Epithelial cell of umbilical artery (primary cell): Measurements from ENCODE around the gene KIAA1217. TPM values are rescaled to one million over a fixed set of nuclear protein-coding genes. Genes with fewer than 3 reads are reported as not detected.

ENCODE experiments used
- total RNA-seq: library from RNA; depleted of rRNA; stranded (reverse); fragments of >200 nt; gene quantifications from 2 replicates; pipeline ENCODE4 v1.2.3, GENCODE V29; 2014

KIAA1217 gene, protein sequence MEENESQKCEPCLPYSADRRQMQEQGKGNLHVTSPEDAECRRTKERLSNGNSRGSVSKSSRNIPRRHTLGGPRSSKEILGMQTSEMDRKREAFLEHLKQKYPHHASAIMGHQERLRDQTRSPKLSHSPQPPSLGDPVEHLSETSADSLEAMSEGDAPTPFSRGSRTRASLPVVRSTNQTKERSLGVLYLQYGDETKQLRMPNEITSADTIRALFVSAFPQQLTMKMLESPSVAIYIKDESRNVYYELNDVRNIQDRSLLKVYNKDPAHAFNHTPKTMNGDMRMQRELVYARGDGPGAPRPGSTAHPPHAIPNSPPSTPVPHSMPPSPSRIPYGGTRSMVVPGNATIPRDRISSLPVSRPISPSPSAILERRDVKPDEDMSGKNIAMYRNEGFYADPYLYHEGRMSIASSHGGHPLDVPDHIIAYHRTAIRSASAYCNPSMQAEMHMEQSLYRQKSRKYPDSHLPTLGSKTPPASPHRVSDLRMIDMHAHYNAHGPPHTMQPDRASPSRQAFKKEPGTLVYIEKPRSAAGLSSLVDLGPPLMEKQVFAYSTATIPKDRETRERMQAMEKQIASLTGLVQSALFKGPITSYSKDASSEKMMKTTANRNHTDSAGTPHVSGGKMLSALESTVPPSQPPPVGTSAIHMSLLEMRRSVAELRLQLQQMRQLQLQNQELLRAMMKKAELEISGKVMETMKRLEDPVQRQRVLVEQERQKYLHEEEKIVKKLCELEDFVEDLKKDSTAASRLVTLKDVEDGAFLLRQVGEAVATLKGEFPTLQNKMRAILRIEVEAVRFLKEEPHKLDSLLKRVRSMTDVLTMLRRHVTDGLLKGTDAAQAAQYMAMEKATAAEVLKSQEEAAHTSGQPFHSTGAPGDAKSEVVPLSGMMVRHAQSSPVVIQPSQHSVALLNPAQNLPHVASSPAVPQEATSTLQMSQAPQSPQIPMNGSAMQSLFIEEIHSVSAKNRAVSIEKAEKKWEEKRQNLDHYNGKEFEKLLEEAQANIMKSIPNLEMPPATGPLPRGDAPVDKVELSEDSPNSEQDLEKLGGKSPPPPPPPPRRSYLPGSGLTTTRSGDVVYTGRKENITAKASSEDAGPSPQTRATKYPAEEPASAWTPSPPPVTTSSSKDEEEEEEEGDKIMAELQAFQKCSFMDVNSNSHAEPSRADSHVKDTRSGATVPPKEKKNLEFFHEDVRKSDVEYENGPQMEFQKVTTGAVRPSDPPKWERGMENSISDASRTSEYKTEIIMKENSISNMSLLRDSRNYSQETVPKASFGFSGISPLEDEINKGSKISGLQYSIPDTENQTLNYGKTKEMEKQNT (N-terminal part only)
- 1.1 and 2.6 TPM in 2 replicates for total RNA-seq

DNA sequence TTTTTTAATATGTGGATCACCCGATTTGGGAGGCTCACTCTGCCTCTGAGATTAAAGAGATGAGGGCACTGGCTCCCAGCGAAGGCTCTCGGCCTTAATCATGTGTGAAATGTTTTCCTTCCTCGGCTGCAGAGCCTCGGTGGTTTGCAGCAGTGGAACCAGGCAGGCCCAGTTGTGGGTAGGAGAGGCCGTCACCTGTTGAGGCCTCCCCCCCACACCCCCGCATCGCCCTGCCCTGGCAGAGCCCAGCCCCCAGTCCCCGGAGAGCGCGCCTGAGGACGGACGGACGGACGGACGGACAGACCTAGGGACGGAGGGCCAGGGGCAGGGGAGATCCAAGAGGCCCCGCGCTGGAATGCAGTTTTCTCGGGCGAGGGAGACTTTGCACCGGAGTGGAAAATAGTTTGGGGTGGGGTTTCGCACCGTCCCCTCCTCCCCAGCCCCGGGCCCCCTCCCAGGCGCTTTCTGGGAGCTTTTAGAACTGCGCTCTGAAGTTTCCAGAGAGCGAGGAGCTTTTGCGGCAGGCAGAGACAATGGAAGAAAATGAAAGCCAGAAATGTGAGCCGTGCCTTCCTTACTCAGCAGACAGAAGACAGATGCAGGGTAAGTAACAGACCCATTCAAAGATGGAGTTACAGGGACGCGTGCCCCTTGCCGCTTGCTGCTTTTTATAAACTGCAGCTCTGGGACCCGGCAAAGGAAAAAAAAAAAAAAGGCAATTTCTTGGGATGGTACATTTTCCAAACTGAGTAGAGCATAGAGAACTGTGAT lies at the start of gene KIAA1217:
KIAA1217 (plus strand) TSS at position 478 of the 771 bp plus-strand sequence; CDS start at position 534, 56 bp downstream.

